IMR-90 (cell line): ENCODE data around the gene SLC26A4.

Experiments
- BHLHE40 ChIP-seq: fragments of 150-350 bp; IDR thresholded peaks from 2 replicates; pipeline ENCODE4 v1.6.1; 2016; ENCODE audit warnings: mild to moderate bottlenecking, low read depth, low read length
- CHD1 ChIP-seq: IDR thresholded peaks from 2 replicates; pipeline ENCODE4 v1.6.1; 2012; ENCODE audit warnings: low read depth, low read length, improper control_type of control experiment
- FOS ChIP-seq: fragments of 150-350 bp; IDR thresholded peaks from 2 replicates; pipeline ENCODE4 v1.6.1; 2016; ENCODE audit warnings: low read depth, low read length
- MAFK ChIP-seq: IDR thresholded peaks from 2 replicates; pipeline ENCODE4 v1.6.1; 2012; ENCODE audit warnings: low read depth, low read length, improper control_type of control experiment
- MAZ ChIP-seq: IDR thresholded peaks from 2 replicates; pipeline ENCODE4 v1.6.1; 2012; ENCODE audit warnings: low read depth, mild to moderate bottlenecking, low read length, improper control_type of control experiment, moderate library complexity, borderline replicate concordance
- MXI1 ChIP-seq: IDR thresholded peaks from 2 replicates; pipeline ENCODE4 v1.6.1; 2012; ENCODE audit warnings: low read depth, mild to moderate bottlenecking, low read length, moderate library complexity, borderline replicate concordance
- NFE2L2 ChIP-seq: fragments of 150-350 bp; IDR thresholded peaks from 2 replicates; pipeline ENCODE4 v1.6.1; 2016; ENCODE audit warnings: low read depth, mild to moderate bottlenecking, low read length
- POLR2A ChIP-seq: IDR thresholded peaks from 2 replicates; pipeline ENCODE4 v1.6.1; 2012; ENCODE audit warnings: mild to moderate bottlenecking, low read depth, low read length
- RAD21 ChIP-seq: IDR thresholded peaks from 2 replicates; pipeline ENCODE4 v1.6.1; 2012; ENCODE audit warnings: low read length, improper control_type of control experiment
- RCOR1 ChIP-seq: IDR thresholded peaks from 2 replicates; pipeline ENCODE4 v1.6.1; 2012; ENCODE audit warnings: mild to moderate bottlenecking, low read length, improper control_type of control experiment; ENCODE audit not compliant: insufficient replicate concordance
- SMC3 ChIP-seq: fragments of 150-350 bp; IDR thresholded peaks from 2 replicates; pipeline ENCODE4 v1.6.1; 2016; ENCODE audit warnings: low read depth, mild to moderate bottlenecking, antibody characterized with exemption, low read length, moderate library complexity
- TF ChIP-seq, protein P1 (sequence below): conservative IDR thresholded peaks from 2 replicates; pipeline ENCODE4 v1.5.1; 2012; ENCODE audit warnings: mild to moderate bottlenecking, low read depth, low read length, improper control_type of control experiment
- TF ChIP-seq, protein P2 (sequence below): fragments of 150-350 bp; IDR thresholded peaks from 2 replicates; pipeline ENCODE4 v1.6.1; 2017; ENCODE audit warnings: mild to moderate bottlenecking, antibody characterized with exemption, low read length, low read depth

DNA sequence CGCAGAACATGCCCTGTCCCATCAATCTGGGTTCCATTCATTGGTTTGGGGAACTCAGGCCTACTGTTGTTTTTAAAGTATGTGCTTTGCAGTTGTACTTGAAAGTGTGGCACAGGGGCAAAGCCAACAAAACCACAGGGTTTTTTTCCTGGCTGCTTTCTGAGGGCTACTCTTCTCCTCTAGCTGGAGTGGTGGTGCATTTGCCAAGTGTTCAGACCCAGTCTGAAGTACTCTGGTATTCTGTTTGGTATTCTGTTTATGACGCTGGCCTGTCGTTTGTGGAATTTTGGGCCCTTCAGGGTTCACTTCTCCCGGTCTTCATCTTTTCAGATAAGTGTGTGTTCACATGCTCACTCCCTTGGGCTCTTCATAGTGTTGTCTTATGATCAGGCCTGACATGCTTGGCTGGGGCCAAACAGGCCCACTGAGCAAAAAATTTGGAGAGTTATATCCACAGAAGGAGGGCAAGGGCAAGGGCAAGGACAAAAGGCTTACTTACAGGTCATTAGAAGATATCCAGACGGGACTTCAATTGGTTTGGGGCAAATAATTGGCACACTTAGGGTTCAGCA is 26.3 kb downstream of the SLC26A4 start:
- TF ChIP-seq POLR2A, result no peak
- TF ChIP-seq, protein P1, sequence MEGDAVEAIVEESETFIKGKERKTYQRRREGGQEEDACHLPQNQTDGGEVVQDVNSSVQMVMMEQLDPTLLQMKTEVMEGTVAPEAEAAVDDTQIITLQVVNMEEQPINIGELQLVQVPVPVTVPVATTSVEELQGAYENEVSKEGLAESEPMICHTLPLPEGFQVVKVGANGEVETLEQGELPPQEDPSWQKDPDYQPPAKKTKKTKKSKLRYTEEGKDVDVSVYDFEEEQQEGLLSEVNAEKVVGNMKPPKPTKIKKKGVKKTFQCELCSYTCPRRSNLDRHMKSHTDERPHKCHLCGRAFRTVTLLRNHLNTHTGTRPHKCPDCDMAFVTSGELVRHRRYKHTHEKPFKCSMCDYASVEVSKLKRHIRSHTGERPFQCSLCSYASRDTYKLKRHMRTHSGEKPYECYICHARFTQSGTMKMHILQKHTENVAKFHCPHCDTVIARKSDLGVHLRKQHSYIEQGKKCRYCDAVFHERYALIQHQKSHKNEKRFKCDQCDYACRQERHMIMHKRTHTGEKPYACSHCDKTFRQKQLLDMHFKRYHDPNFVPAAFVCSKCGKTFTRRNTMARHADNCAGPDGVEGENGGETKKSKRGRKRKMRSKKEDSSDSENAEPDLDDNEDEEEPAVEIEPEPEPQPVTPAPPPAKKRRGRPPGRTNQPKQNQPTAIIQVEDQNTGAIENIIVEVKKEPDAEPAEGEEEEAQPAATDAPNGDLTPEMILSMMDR, result no peak
- TF ChIP-seq MAFK, result no peak
- no peak for TF ChIP-seq RAD21
- no peak for TF ChIP-seq BHLHE40
- TF ChIP-seq, protein P2, sequence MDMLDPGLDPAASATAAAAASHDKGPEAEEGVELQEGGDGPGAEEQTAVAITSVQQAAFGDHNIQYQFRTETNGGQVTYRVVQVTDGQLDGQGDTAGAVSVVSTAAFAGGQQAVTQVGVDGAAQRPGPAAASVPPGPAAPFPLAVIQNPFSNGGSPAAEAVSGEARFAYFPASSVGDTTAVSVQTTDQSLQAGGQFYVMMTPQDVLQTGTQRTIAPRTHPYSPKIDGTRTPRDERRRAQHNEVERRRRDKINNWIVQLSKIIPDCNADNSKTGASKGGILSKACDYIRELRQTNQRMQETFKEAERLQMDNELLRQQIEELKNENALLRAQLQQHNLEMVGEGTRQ, result no peak
- no peak for TF ChIP-seq FOS
- no peak for TF ChIP-seq NFE2L2
- no peak for TF ChIP-seq MAZ
- no peak for TF ChIP-seq RCOR1
- TF ChIP-seq MXI1, result no peak
- no peak for TF ChIP-seq SMC3
- no peak for TF ChIP-seq CHD1
